Fibroblast of lung (primary cell): ENCODE measurements around the gene MTMR1. TPM values are rescaled to one million over a fixed set of nuclear protein-coding genes. Genes with fewer than 3 reads are reported as not detected.
A peak's percentile ranks its signal among the peaks of the same experiment; 100 is the strongest.

Source experiments
- DNase-seq, 2 donors: peaks; one replicate each; pipeline versions ENCODE4 v3.0.0 to v3.0.0-alpha.2; 2010; ENCODE audit warnings: low read depth in 2 of 2
- H2AFZ ChIP-seq: 2 replicates; pipeline ENCODE4 v1.5.1; 2012; ENCODE audit warnings: low read length, control low read depth, inconsistent platforms
- H3K27ac ChIP-seq: 2 replicates; pipeline ENCODE4 v1.5.1; 2011; ENCODE audit warnings: low read length, control low read depth; ENCODE audit not compliant: insufficient read depth
- H3K27me3 ChIP-seq: 2 replicates; pipeline ENCODE4 v1.5.1; 2011; ENCODE audit warnings: mild to moderate bottlenecking, low read length; ENCODE audit not compliant: control insufficient read depth, insufficient read depth
- H3K36me3 ChIP-seq: 2 replicates; pipeline ENCODE4 v1.5.1; 2011; ENCODE audit warnings: low read length; ENCODE audit not compliant: control insufficient read depth, insufficient read depth
- H3K4me1 ChIP-seq: 2 replicates; pipeline ENCODE4 v1.5.1; 2011; ENCODE audit warnings: low read length; ENCODE audit not compliant: control insufficient read depth, insufficient read depth; ENCODE audit errors: extremely low read depth
- H3K4me2 ChIP-seq: 2 replicates; pipeline ENCODE4 v1.5.1; 2011; ENCODE audit warnings: low read length, control low read depth; ENCODE audit not compliant: insufficient read depth; ENCODE audit errors: extremely low read depth
- H3K4me3 ChIP-seq, 4 experiments: fragments of 200-600 bp in 1 of 4; sonication (generic) in 1 of 4; replicated peaks in 1 of 4; 2 replicates each; pipeline ENCODE4 v1.5.1; 2011 to 2016; ENCODE audit warnings: low read length in 4 of 4, low read depth in 3 of 4, mild to moderate bottlenecking in 3 of 4, control low read depth in 2 of 4, inconsistent platforms in 1 of 4, mixed read lengths in 1 of 4; ENCODE audit not compliant: insufficient read depth in 1 of 4; ENCODE audit errors: control extremely low read depth in 1 of 4
- H3K79me2 ChIP-seq: 2 replicates; pipeline ENCODE4 v1.5.1; 2012; ENCODE audit warnings: mild to moderate bottlenecking, low read length, inconsistent platforms; ENCODE audit not compliant: control insufficient read depth, insufficient read depth
- H3K9ac ChIP-seq: 2 replicates; pipeline ENCODE4 v1.5.1; 2011; ENCODE audit warnings: mild to moderate bottlenecking, low read length, control low read depth; ENCODE audit not compliant: insufficient read depth
- H3K9me3 ChIP-seq: 2 replicates; pipeline ENCODE4 v1.5.1; 2012; ENCODE audit warnings: low read depth, low read length; ENCODE audit not compliant: control insufficient read depth, insufficient read depth
- H4K20me1 ChIP-seq: 2 replicates; pipeline ENCODE4 v1.5.1; 2011; ENCODE audit warnings: low read length; ENCODE audit not compliant: control insufficient read depth, insufficient read depth; ENCODE audit errors: extremely low read depth
- EZH2 ChIP-seq: IDR thresholded peaks from 2 replicates; pipeline ENCODE4 v1.5.1; 2012; ENCODE audit warnings: low read length, control low read depth, mild to moderate bottlenecking; ENCODE audit errors: missing control alignments
- polyA plus RNA-seq, 2 donors: library from polyadenylated mRNA; depleted of rRNA in 1 of 2; stranded (reverse) in 1 of 2; unstranded in 1 of 2; fragments of >200 nt; gene quantifications; 2 replicates each; pipeline ENCODE4 v1.2.1, GENCODE V29; 2011 to 2012; ENCODE audit warnings: missing spikeins in 1 of 2
- total RNA-seq: library from RNA; depleted of rRNA; stranded (reverse); fragments of >200 nt; gene quantifications from 2 replicates; pipeline ENCODE4 v1.2.1, GENCODE V29; 2014
- TF ChIP-seq, protein P1 (sequence below), 2 donors: IDR thresholded peaks in 1 of 2; conservative IDR thresholded peaks in 1 of 2; 1 replicate in 1 of 2; 2 replicates in 1 of 2; pipeline ENCODE4 v1.5.1; 2011 to 2012; ENCODE audit warnings: low read length in 2 of 2, control low read depth in 1 of 2, inconsistent platforms in 1 of 2, low read depth in 1 of 2, mild to moderate bottlenecking in 1 of 2

Gene MTMR1
- total and polyA plus RNA-seq, 2 donors (not counting 1 experiment from before 2014, with no cell fraction given), result 22.3 to 28.1 TPM

DNA sequence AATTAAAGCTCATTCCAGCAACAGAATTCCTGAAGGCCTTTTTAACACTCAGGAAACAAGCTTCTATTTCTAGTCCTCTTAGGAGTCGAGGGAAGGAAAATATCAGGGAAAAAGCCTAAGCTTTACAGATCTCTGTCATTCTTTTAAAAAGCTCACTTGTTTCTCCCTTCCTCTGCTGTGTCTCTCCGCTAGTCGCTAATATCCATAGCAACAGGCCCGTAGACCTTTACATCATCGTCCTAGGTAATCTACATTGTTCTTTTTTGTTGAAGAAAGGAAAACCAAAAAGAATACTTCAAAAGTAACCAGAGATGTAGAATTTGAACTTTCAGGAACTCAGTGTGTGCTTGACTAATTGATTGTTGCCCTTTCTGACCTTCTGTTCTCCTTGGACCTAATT lies 45.9 kb upstream of the MTMR1 start:
- H3K27me3 ChIP-seq, result no peaks in the 10 kb centered on the region
- TF ChIP-seq EZH2, result no peak
- TF ChIP-seq, protein P1, sequence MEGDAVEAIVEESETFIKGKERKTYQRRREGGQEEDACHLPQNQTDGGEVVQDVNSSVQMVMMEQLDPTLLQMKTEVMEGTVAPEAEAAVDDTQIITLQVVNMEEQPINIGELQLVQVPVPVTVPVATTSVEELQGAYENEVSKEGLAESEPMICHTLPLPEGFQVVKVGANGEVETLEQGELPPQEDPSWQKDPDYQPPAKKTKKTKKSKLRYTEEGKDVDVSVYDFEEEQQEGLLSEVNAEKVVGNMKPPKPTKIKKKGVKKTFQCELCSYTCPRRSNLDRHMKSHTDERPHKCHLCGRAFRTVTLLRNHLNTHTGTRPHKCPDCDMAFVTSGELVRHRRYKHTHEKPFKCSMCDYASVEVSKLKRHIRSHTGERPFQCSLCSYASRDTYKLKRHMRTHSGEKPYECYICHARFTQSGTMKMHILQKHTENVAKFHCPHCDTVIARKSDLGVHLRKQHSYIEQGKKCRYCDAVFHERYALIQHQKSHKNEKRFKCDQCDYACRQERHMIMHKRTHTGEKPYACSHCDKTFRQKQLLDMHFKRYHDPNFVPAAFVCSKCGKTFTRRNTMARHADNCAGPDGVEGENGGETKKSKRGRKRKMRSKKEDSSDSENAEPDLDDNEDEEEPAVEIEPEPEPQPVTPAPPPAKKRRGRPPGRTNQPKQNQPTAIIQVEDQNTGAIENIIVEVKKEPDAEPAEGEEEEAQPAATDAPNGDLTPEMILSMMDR (conservative IDR thresholded peaks at IDR 0.05 in 1 of 2, IDR thresholded peaks at IDR 0.05 in 1 of 2; ENCODE audit: low read depth in 1 of 2, low read length in 2 of 2), result no peak
- no peaks in the 10 kb centered on the region for H4K20me1 ChIP-seq
- H2AFZ ChIP-seq, result no peak overlapping the region
- no peaks in the 10 kb centered on the region for H3K36me3 ChIP-seq
- DNase-seq, result no peak
- H3K4me1 ChIP-seq, result no peaks in the 10 kb centered on the region
- H3K79me2 ChIP-seq, result no peaks in the 10 kb centered on the region
- no peaks in the 10 kb centered on the region for H3K9me3 ChIP-seq
- H3K4me3 ChIP-seq, result no peak overlapping the region
- no peak overlapping the region for H3K27ac ChIP-seq
- no peak overlapping the region for H3K4me2 ChIP-seq
- H3K9ac ChIP-seq, result no peak overlapping the region

DNA sequence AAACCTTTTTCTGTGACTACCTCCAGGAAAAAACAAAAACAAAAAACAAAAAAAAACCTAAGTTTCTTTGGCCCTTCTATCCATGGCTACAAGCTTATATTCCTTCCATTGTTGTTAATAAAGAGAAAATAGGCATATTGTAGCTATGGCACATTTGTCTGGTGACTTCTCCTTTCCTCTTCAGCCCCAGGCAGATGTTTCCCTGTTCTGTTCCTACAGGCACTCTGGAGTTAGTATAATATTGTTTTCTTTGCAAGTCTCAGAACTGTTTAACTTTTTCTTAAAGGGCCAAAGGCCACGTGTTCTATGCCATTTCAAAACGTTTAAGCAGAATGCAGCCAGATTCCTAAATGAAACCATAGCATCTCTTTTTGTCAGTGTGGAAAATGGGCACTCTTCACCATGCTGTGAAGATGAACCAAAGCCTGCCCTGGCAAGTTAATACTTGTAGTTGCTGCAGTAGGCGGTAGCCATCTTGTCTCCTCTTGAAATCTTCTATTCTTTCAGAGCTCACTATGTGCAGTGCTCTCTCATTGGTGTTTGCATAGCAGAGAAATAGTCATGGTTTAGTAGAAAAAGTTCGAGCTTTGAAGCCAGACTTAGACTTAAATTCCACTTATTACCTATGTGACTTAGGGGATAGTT lies 44.8 kb upstream of the MTMR1 start:
- H3K4me2 ChIP-seq, result no peak overlapping the region
- H3K36me3 ChIP-seq, result no peaks in the 10 kb centered on the region
- no peaks in the 10 kb centered on the region for H3K27me3 ChIP-seq
- no peaks in the 10 kb centered on the region for H3K79me2 ChIP-seq
- DNase-seq, result no peak
- H2AFZ ChIP-seq, result no peak overlapping the region
- peak overlapping the region; percentile 71 for H3K27ac ChIP-seq
- no peak overlapping the region for H3K9ac ChIP-seq
- H3K4me3 ChIP-seq, result no peak overlapping the region
- H3K4me1 ChIP-seq, result no peaks in the 10 kb centered on the region
- no peaks in the 10 kb centered on the region for H3K9me3 ChIP-seq
- TF ChIP-seq, protein P1 (conservative IDR thresholded peaks at IDR 0.05 in 1 of 2, IDR thresholded peaks at IDR 0.05 in 1 of 2; ENCODE audit: low read depth in 1 of 2, low read length in 2 of 2), result no peak
- TF ChIP-seq EZH2, result no peak
- H4K20me1 ChIP-seq, result no peaks in the 10 kb centered on the region

DNA sequence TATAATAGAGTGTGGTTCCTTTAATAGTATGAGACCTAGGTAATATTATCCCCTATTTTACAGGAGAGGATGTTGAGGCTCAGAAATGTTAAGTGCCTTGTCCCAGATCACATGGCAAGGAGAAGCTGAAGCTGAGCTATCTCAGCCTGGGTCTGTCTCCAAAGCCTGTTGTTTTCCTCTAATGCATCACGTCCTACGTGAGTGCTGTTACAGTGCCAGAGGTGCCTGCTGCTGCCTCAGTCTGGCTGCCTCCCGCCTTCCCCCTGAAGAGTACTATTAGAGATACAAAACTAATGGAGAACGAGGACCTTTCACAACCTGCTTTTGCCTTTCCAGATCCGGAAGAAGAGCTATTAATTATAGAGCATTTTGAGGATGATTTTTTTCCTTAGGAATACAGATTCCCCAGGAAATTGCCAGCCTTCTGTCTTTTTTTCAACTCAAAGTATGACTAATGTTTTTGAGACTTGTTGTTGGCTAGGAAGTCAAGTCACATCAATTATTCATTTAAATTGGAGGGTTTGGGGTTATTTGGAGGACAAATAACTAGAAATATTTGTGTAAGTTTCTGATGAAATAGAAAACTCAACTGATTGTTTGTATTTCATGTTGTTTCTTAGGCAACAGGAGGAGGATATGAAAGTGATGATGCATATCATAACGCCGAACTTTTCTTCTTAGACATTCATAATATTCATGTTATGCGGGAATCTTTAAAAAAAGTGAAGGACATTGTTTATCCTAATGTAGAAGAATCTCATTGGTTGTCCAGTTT lies 43.9 kb upstream of the MTMR1 start:
- Histone ChIP-seq H3K9ac (no peak overlapping the region), H3K36me3 (no peaks in the 10 kb centered on the region), H3K4me2 (no peak overlapping the region), H3K79me2 (no peaks in the 10 kb centered on the region), H3K4me1 (no peaks in the 10 kb centered on the region), H3K9me3 (no peaks in the 10 kb centered on the region), H4K20me1 (no peaks in the 10 kb centered on the region), H3K4me3 (peak overlapping the region in 2 of 4 experiments; percentile 10 to 28), H2AFZ (no peak overlapping the region), H3K27me3 (no peaks in the 10 kb centered on the region), H3K27ac (peak overlapping the region; percentile 71)
- peak; percentile 68 to 77 for DNase-seq
- TF ChIP-seq EZH2, result no peak
- TF ChIP-seq, protein P1 (conservative IDR thresholded peaks at IDR 0.05 in 1 of 2, IDR thresholded peaks at IDR 0.05 in 1 of 2; ENCODE audit: low read depth in 1 of 2, low read length in 2 of 2), result no peak
